Measurements from ENCODE around the gene GPR180.

DNA sequence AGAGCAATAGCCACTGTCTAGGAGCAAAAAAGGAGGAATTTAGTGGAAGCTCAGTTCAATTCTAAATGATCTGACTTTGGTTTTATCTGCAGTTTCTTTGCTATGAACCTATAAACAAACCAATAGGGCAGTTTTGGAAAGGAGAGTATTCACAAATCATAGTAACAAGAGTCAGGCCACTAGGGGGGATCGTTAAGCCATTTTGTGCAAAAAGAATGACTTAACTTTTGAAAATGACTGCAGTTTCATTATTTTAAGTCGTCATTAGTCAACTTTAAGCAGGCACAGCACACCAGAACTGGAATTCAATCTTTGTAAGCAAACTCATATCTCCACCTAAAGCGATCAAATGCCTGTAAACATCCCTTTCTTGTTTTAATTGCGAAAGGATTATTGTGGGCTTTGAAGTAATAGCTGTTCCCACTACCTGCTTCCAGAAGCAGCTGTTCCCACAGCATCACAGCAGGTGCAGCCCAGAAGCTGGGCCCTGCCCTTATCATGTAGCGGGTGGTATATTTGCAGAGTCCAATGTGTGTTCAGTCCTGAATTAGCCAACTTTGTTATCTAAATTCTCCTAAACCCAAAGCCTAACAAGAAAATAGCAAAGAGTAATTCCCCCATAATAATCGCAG is 59.2 kb downstream of the GPR180 start:
- TF ChIP-seq, protein P1, sequence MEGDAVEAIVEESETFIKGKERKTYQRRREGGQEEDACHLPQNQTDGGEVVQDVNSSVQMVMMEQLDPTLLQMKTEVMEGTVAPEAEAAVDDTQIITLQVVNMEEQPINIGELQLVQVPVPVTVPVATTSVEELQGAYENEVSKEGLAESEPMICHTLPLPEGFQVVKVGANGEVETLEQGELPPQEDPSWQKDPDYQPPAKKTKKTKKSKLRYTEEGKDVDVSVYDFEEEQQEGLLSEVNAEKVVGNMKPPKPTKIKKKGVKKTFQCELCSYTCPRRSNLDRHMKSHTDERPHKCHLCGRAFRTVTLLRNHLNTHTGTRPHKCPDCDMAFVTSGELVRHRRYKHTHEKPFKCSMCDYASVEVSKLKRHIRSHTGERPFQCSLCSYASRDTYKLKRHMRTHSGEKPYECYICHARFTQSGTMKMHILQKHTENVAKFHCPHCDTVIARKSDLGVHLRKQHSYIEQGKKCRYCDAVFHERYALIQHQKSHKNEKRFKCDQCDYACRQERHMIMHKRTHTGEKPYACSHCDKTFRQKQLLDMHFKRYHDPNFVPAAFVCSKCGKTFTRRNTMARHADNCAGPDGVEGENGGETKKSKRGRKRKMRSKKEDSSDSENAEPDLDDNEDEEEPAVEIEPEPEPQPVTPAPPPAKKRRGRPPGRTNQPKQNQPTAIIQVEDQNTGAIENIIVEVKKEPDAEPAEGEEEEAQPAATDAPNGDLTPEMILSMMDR (conservative IDR thresholded peaks at IDR 0.05; ENCODE audit: low read depth, low read length), result peak; percentile 65
- TF ChIP-seq EZH2 (IDR thresholded peaks at IDR 0.05; ENCODE audit: low read length, unreplicated experiment) (no peak), EZH2phosphoT487 (IDR thresholded peaks at IDR 0.05; ENCODE audit: borderline replicate concordance, low read length) (no peak)
